MM.1S (cell line): ENCODE measurements around the gene CACFD1.

ENCODE experiments used
- DNase-seq: peaks from one replicate; pipeline ENCODE4 v3.0.0-alpha.2; 2015
- H2AFZ ChIP-seq: fragments of 300-600 bp; sonication (generic); 2 replicates; pipeline ENCODE4 v1.6.0; 2016; ENCODE audit warnings: antibody characterized with exemption, low read length
- H3F3A ChIP-seq: fragments of 300-600 bp; sonication (generic); 2 replicates; pipeline ENCODE4 v1.6.1; 2016; ENCODE audit warnings: mild to moderate bottlenecking, antibody characterized with exemption, low read length, moderate library complexity, mixed read lengths; ENCODE audit not compliant: insufficient read depth
- H3K27ac ChIP-seq: fragments of 300-600 bp; sonication (generic); 2 replicates; pipeline ENCODE4 v1.5.1; 2016; ENCODE audit warnings: mild to moderate bottlenecking, low read length
- H3K27me3 ChIP-seq: fragments of 300-600 bp; sonication (generic); replicated peaks from 2 replicates; pipeline ENCODE4 v1.6.0; 2016; ENCODE audit warnings: low read length; ENCODE audit not compliant: insufficient read depth
- H3K36me3 ChIP-seq: fragments of 300-600 bp; sonication (generic); replicated peaks from 2 replicates; pipeline ENCODE4 v1.6.1; 2016; ENCODE audit warnings: mild to moderate bottlenecking, low read length, mixed read lengths; ENCODE audit not compliant: insufficient read depth
- H3K4me1 ChIP-seq: fragments of 300-600 bp; sonication (generic); 2 replicates; pipeline ENCODE4 v1.6.1; 2016; ENCODE audit warnings: low read length, mixed read lengths
- H3K4me2 ChIP-seq: fragments of 300-600 bp; sonication (generic); 2 replicates; pipeline ENCODE4 v1.6.0; 2016; ENCODE audit warnings: low read depth, low read length
- H3K4me3 ChIP-seq: fragments of 300-600 bp; sonication (generic); 2 replicates; pipeline ENCODE4 v1.5.1; 2016; ENCODE audit warnings: low read length, mixed read lengths
- H3K79me2 ChIP-seq: fragments of 300-600 bp; sonication (generic); 2 replicates; pipeline ENCODE4 v1.6.1; 2016; ENCODE audit warnings: mixed run types, low read length, mixed read lengths
- H3K9ac ChIP-seq: fragments of 300-600 bp; sonication (generic); 2 replicates; pipeline ENCODE4 v1.6.1; 2016; ENCODE audit warnings: low read length, mixed read lengths
- H3K9me2 ChIP-seq: fragments of 300-600 bp; sonication (generic); replicated peaks from 2 replicates; pipeline ENCODE4 v1.6.1; 2016; ENCODE audit warnings: mild to moderate bottlenecking, low read length, mixed read lengths; ENCODE audit not compliant: insufficient read depth
- H3K9me3 ChIP-seq: fragments of 300-600 bp; sonication (generic); replicated peaks from 2 replicates; pipeline ENCODE4 v1.6.1; 2016; ENCODE audit warnings: mild to moderate bottlenecking, low read length, mixed read lengths; ENCODE audit not compliant: insufficient read depth
- H4K20me1 ChIP-seq: fragments of 300-600 bp; sonication (generic); 2 replicates; pipeline ENCODE4 v1.6.1; 2016; ENCODE audit warnings: mild to moderate bottlenecking, low read length, moderate library complexity, mixed read lengths; ENCODE audit not compliant: insufficient read depth
- CTCF ChIP-seq: fragments of 300-600 bp; sonication (generic); IDR thresholded peaks from 2 replicates; pipeline ENCODE4 v1.5.1; 2016; ENCODE audit warnings: antibody characterized with exemption, low read length, mixed read lengths
- EZH2 ChIP-seq: fragments of 300-600 bp; sonication (generic); optimal IDR thresholded peaks from 2 replicates; pipeline ENCODE3; 2017; ENCODE audit warnings: low read depth, mild to moderate bottlenecking, antibody characterized with exemption, low read length, mixed read lengths
- EZH2phosphoT487 ChIP-seq: fragments of 300-600 bp; sonication (generic); IDR thresholded peaks from 2 replicates; pipeline ENCODE4 v1.6.1; 2018; ENCODE audit warnings: antibody characterized with exemption, low read length

Gene CACFD1

GRCh38 chr9:133423216-133423615 is 36.6 kb upstream of the CACFD1 start:
- peaks cover 55% of the 10 kb centered on the region for H3K27me3 ChIP-seq
- TF ChIP-seq EZH2: no peak
- no peak for TF ChIP-seq EZH2phosphoT487
- no peak for TF ChIP-seq CTCF
- no peak overlapping the region for H3K4me2 ChIP-seq
- H3K9me2 ChIP-seq: no peaks in the 10 kb centered on the region
- no peak overlapping the region for H3K27ac ChIP-seq
- H2AFZ ChIP-seq: no peak overlapping the region
- H3K79me2 ChIP-seq: no peaks in the 10 kb centered on the region
- H3K36me3 ChIP-seq: no peaks in the 10 kb centered on the region
- H3K4me3 ChIP-seq: no peak overlapping the region
- H3K4me1 ChIP-seq: 0 out of 2 replicates have a peak, but pooled peaks cover 4% of the 10 kb centered on the region
- H3K9ac ChIP-seq: no peak overlapping the region
- 0 out of 2 replicates have a peak, but pooled peaks cover 3% of the 10 kb centered on the region for H3F3A ChIP-seq
- DNase-seq: no peak
- H4K20me1 ChIP-seq: no peaks in the 10 kb centered on the region
- H3K9me3 ChIP-seq: no peaks in the 10 kb centered on the region

- Histone ChIP-seq H3K9ac (no peak overlapping the region), H3K4me3 (no peak overlapping the region), H3F3A (0 out of 2 replicates have a peak, but pooled peaks cover 3% of the 10 kb centered on the region), H3K79me2 (no peaks in the 10 kb centered on the region), H3K27me3 (peaks cover 55% of the 10 kb centered on the region), H3K4me2 (no peak overlapping the region), H4K20me1 (no peaks in the 10 kb centered on the region), H3K27ac (no peak overlapping the region), H3K36me3 (no peaks in the 10 kb centered on the region), H2AFZ (no peak overlapping the region), H3K9me2 (no peaks in the 10 kb centered on the region), H3K4me1 (0 out of 2 replicates have a peak, but pooled peaks cover 4% of the 10 kb centered on the region), H3K9me3 (no peaks in the 10 kb centered on the region)
- DNase-seq: no peak
- no peak for TF ChIP-seq EZH2
- no peak for TF ChIP-seq CTCF
- TF ChIP-seq EZH2phosphoT487: no peak
These were observed 35.6 kb upstream of the CACFD1 start for GRCh38 chr9:133424187-133424586.

- Histone ChIP-seq H3K27me3 (peaks cover 63% of the 10 kb centered on the region), H3F3A (0 out of 2 replicates have a peak, but pooled peaks cover 3% of the 10 kb centered on the region), H3K36me3 (no peaks in the 10 kb centered on the region), H3K27ac (no peak overlapping the region), H3K4me2 (no peak overlapping the region), H4K20me1 (no peaks in the 10 kb centered on the region), H3K9me2 (no peaks in the 10 kb centered on the region), H3K4me1 (0 out of 2 replicates have a peak, but pooled peaks cover 4% of the 10 kb centered on the region), H3K9me3 (no peaks in the 10 kb centered on the region), H3K79me2 (no peaks in the 10 kb centered on the region), H3K4me3 (no peak overlapping the region), H3K9ac (no peak overlapping the region), H2AFZ (no peak overlapping the region)
- TF ChIP-seq EZH2: no peak
- TF ChIP-seq EZH2phosphoT487: no peak
- TF ChIP-seq CTCF: no peak
- no peak for DNase-seq
These were observed 34.6 kb upstream of the CACFD1 start for GRCh38 chr9:133425049-133425632.
